ENCODE data around the gene ASCL5.

DNA sequence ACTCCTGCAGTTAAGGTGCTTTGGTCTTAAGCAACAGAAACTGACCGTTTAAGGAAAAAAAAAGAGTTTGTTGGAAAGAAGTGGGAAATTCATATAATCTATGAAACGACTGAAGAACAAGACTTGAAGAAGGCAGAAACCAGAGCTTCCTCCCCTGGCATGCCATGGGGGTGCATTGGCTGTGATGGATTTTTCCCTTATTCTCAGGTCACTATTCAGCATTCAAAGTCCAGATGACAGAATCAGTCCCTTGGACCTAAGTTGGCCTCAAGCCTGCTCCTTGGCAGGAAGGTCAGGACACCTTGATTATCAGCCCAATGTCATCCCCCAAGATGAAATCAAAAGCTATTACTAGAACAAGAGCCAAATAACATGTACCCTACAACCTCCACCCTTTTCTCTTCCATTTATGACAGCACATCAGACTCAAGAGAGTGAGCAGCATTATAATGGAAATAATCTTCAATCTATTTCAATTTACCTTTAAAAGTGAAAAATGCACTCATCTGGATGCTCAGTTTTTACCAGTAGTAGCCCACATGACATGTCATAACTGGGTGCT, 43.1 kb upstream of the ASCL5 start:
- TF ChIP-seq, protein P1, sequence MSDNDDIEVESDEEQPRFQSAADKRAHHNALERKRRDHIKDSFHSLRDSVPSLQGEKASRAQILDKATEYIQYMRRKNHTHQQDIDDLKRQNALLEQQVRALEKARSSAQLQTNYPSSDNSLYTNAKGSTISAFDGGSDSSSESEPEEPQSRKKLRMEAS (CRISPR knock-in tag; IDR thresholded peaks at IDR 0.05) = no peak
- TF ChIP-seq HDGF (IDR thresholded peaks at IDR 0.05) (no peak), C11orf30 (IDR thresholded peaks at IDR 0.05; ENCODE audit: low read depth) (no peak), SUPT5H (IDR thresholded peaks at IDR 0.05) (no peak), ZNF282 (CRISPR knock-in tag; IDR thresholded peaks at IDR 0.05) (no peak), MXI1 (IDR thresholded peaks at IDR 0.05; ENCODE audit: low read depth, low read length) (no peak)
- TF ChIP-seq, protein P2, sequence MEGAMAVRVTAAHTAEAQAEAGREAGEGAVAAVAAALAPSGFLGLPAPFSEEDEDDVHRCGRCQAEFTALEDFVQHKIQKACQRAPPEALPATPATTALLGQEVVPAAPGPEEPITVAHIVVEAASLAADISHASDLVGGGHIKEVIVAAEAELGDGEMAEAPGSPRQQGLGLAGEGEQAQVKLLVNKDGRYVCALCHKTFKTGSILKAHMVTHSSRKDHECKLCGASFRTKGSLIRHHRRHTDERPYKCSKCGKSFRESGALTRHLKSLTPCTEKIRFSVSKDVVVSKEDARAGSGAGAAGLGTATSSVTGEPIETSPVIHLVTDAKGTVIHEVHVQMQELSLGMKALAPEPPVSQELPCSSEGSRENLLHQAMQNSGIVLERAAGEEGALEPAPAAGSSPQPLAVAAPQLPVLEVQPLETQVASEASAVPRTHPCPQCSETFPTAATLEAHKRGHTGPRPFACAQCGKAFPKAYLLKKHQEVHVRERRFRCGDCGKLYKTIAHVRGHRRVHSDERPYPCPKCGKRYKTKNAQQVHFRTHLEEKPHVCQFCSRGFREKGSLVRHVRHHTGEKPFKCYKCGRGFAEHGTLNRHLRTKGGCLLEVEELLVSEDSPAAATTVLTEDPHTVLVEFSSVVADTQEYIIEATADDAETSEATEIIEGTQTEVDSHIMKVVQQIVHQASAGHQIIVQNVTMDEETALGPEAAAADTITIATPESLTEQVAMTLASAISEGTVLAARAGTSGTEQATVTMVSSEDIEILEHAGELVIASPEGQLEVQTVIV (CRISPR knock-in tag; IDR thresholded peaks at IDR 0.05; ENCODE audit: borderline replicate concordance) = no peak
- TF ChIP-seq, protein P3, sequence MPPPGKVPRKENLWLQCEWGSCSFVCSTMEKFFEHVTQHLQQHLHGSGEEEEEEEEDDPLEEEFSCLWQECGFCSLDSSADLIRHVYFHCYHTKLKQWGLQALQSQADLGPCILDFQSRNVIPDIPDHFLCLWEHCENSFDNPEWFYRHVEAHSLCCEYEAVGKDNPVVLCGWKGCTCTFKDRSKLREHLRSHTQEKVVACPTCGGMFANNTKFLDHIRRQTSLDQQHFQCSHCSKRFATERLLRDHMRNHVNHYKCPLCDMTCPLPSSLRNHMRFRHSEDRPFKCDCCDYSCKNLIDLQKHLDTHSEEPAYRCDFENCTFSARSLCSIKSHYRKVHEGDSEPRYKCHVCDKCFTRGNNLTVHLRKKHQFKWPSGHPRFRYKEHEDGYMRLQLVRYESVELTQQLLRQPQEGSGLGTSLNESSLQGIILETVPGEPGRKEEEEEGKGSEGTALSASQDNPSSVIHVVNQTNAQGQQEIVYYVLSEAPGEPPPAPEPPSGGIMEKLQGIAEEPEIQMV (tag; conservative IDR thresholded peaks at IDR 0.05; ENCODE audit: low read depth) = no peak

Data from K562 (cell line).